ENCODE measurements around the gene TNFRSF18.

The TNFRSF18 gene

DNA sequence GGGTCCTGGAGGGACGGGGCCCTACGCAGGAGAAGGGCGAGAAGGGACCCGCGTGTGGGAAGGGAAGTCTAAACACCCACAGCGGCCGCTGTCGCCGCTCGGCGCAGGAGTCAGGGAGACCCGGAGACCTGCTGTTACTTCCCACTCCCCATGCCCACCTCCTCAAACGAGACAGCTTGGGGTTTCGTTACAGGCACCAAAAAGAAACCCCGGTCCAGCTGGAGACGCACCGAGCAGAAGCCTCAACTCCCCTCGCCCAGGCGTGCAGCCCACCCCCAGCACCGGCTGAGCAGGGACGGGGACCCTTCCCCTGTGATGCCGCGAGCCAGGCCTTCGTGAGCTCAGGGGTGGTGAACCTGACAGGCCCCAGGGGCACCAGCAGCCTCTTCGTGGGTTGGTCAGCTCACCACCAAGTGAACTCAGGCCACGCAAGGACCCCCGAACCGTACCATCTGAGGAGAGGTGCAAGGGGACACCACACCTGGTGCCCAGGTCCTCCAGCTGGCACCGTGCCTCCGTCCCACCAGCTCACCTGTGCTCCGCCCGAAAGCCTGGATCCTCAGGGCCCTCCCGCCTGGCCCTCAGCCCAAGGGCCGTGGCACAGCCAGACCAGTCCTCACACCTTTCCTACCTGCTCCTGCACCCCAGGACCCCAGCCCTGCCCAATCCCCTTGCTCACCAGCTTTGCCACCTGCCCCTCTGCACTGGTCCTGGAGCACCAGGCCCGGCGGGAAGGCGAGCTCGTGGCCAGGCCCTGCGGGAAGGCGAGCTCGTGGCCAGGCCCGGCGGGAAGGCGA, 20.4 kb upstream of the TNFRSF18 start:
- DNase-seq: no peak

DNA sequence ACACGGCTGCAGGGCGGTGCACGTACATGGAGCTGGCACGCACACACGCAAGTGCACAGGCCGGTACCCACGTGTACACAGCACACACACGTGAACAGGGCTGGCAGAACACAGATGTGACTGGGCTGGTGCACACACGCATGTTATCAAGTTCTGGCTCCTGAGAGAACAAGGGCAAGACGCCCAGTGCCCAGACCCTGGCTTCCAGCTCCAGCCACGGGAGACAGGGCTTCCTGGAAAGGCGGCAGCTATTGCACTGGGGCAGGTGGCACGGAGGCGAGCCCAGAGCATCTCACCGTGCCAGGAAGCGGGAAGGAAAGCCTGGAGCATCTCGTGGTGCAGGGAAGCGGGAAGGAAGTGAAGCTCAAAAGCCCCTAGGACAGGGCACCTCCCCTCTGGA, 19.5 kb upstream of the TNFRSF18 start:
- DNase-seq: no peak

DNA sequence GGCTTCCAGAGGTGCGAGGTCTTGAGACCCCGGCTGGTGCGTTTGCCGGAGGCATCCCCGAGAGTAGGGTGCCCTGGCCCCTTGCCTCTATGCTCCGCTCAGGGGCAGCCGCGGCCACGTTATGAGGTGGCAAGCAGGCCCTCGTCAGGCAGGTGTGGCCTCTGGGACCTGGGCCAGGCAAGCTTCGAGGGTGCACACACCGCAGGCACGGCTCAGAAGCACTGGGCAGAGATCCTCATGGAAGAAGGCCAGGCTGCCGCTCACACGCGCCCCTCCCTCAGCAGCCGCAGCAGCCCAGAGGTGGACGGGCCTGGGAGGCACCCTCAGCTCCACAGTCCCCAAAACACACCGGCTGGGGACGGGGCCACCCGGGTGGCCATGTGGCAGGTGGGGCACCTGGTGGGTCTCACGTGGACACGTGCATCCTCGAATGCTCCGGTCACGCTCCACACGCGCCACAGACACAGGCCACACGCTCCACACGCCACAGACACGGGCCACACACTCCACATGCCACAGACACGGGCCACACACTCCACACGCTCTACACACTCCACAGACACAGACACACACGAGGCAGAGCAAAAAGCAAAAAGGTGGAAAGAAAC, 18.9 kb upstream of the TNFRSF18 start:
- no peak for DNase-seq

DNA sequence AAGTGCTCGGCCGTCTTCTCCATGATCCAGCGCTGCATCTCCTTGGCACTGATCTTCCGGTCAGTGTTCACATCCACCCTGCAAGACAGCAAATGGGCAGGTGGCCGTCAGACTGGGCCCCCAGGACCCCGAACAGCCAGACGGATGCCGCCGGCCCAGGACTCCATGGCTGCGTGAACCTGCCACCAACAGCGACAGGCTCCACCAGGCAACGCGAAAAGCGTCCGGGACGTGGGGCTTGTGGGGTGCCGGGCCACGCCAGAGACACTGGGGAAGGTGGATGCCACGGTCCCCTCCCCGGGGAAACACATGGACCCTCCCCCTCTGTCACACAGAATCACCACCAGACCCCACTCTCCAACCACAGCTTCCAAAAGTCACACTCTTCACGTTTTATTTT, 17.5 kb upstream of the TNFRSF18 start:
- DNase-seq: no peak

DNA sequence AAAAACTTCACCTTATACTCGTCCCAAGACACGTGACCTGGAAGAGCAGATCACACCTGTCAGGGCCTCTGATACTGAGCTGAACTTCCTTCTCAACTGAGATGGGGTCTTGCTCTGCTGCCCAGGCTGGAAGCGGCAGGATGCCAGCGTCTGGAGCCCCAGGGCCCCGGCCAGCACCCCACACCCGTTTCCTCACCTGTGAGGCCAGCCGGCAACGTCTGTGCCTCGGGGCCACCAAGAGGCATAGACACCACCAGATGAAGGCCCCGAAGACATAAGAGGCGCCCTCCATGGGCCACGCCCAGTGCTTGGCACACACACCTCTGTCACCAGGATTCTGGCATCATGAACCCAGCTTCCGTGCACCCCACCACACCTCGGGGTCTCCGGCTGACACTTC, 16.9 kb upstream of the TNFRSF18 start:
- DNase-seq: no peak

DNA sequence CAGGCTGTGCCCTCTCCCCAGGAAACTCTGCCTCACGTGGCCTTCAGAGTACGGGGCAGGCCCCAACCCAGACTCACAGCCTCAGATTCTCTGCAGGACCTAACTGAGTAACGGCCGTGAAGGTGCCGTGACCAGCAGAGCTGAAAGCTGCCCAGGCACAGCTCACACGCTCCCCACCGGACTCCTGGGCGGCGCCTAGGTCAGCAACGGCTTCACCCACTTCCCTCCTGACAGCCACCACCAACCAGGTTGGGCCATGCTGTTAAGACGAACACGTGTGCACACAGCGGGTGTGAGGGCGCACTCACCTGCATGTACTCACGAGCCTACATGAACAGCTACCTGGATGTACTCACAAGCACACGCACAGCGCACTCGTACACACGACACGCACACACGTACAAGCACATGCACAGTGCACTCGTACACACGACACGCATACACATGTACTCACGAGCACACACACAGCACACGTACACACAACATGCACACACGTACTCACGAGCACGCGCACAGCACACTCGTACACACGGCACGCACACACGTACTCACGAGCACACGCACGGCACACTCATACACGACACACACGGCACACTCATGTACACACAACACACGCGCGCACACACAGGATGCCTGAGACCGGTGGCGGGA, 16.3 kb upstream of the TNFRSF18 start:
- no peak for DNase-seq

DNA sequence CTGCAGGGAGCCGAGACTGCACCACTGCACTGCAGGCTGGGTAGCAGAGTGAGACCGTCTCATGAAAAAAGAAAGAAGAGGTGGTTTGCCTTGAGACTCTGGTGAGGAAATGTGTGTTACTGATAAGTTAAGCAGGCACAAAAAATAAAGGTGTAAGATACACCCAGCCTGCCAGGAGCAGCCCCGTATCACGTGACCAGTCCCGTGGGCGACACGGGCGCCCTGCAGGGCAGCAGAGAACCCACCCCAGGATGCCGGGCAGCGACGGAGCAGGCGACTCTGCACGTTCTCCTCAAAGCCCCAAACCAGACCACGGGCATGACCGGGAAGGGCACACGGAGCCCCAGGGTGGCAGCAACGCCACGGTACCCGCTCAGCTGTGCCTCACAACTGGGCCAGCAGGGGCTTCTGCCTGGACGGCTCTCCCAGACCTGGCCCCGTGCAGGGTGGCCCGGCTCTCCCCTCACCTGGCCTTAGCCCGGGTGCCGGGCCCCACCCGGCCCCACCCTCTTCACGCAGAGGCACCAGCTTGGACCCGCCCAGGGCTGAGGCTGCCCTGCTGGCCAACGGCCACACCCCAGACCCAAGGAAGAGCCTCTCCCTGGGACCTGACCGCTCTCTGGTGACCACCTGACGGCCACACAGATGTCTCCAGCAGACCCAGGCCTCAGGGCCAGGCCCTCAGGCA, 15.6 kb upstream of the TNFRSF18 start:
- DNase-seq: no peak

DNA sequence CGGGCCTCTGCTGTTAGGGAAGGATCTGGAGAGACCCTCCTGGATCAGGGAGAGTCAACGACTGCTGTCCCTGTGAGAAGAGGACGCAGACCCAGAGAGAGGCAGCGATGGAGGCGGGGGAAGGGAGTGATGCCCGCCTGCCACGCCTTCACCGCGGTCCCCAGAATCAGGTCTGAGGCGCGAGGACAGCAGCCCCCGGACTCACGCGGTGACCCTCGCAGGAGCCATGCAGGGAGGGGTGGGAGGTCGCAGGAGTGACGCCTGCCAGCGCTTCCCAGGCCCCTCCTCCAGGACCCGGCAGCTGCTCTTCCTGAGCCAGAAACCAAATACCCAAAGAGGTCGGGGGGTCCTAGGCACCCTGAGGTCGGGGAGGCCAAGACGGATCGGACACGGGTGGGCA, 13.8 kb upstream of the TNFRSF18 start:
- DNase-seq: no peak

DNA sequence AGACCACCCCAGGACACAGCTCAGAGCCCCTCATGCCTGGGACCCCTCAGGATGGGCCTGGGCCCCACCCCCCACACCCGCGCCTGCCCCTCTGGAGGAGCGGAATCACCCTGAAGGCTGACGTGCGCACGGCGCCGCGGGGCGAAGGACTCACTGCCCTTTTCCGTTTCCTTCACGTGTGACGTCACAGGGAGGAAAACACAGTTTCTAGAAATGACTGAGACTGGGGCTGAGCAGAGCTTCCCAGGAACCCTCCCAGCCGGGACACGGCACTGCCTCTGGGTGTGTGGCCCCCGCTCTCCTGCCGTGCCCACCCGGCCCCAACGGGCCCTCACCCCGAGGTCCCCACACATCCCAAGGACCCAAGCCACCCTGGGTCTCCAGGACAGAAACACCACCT, 12.9 kb upstream of the TNFRSF18 start:
- DNase-seq: no peak

DNA sequence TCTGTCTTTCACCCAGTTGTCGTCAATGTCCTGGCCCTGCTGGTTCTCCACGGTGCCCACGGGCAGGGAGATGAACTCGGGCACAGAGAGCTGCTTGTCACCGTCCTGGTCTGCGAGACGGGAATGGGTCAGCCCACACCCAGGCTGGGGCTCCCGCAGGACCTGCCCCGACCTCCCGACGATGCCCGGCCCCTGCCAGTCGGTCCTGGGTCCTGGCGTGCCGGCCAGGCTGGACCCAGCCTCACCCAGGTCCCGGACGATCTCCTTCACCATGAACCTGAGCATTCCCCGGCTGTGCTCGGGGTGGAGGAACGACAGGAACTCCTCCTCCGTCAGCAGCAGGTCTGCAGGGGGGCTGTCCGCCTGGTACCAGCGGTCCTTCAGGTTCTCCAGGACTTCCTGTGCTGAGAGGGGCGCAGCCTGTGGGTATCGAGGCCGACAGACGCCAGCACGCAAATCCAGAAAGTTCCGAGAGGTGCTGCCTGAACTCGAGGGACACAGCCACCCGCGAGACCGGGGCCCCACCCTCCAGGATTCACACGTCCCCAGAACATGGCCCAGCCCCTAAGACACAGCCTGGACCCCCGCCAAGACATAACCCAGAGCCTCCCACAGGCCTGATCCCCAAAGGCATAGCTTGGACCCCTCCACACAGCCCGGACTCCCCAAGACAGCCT, 12.3 kb upstream of the TNFRSF18 start:
- no peak for DNase-seq

DNA sequence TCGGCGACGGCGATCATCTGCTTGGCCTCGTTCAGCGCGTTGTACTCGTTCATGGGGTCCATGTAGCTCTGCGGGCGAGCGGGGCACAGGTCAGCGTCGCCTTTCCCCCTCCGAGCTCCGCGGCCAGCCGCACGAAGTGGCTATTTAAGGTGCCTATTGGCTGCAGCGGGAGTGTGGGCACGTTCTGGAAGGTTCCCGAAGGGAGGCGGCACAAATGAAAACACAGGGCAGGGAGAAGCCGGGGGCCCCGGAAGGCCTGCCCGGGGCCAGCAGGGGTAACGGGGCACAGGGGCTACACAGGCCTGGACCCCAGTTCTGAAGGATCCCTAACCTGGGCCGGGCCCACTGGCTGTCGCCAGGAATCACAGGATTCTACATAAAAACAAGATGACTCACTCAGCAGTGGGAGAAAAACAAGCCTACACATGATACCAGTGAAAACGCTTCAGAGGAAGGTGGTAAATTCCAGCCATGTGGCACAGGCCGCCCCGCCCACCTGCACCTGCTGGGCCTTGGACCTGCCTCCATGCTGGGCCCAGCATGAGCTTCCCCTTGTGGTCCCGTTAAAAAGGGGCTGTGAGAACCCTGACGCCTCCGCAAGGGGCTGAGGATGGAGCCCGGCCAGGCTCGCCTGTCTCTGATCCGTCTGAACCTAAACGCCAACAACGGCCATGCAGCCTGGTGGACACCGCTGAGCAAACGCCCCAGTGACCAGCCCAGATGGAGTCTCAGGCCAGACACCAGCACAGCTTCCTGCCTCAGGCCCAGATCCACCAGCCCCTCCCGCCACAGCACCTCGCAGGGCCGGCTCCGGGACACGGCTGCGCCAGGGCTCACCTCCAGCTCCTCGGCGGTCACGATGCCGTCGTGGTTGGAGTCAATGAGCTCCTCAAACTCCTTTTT, 11.5 kb upstream of the TNFRSF18 start:
- DNase-seq: no peak

DNA sequence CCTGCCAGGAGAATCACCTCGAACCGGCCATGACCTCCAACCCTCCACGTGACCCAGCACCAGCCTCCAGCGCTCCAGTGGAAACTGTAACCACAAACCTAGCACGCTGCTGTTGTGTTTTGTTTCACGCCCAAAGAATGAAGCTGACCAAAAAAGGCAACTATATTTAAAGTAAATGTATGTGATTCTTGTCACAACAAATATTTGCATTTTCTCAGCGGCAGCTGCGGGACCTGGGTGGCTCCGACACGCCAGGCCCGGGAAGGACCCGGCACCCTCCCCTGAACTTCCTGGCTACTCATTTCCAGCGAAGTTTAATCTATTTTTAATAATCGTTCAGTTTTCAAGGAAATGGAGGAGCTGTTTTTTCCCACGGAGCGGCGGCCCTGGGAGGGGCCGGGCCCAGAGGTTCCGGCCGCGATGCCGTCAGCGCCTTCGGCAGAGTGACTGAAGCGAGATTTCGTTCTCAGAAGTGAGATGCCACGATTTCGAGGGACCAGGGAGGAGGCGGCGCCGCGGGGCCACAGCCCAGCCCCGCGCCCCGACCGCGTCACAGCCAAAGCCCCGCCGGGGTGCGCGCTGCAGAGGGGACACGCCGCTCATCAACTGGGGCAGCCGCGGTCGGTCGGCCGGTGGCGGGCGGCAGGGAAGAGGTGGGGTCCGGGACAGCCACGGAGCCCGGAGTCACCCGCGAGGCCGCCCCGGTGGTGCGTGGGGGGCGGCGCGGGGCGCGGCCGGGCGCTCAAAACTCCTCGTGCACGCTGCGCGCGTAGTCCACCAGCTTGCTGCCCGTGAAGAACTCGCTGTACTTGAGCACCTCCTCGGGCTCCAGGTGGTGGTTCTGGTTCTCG, 10.6 kb upstream of the TNFRSF18 start:
- no peak for DNase-seq

DNA sequence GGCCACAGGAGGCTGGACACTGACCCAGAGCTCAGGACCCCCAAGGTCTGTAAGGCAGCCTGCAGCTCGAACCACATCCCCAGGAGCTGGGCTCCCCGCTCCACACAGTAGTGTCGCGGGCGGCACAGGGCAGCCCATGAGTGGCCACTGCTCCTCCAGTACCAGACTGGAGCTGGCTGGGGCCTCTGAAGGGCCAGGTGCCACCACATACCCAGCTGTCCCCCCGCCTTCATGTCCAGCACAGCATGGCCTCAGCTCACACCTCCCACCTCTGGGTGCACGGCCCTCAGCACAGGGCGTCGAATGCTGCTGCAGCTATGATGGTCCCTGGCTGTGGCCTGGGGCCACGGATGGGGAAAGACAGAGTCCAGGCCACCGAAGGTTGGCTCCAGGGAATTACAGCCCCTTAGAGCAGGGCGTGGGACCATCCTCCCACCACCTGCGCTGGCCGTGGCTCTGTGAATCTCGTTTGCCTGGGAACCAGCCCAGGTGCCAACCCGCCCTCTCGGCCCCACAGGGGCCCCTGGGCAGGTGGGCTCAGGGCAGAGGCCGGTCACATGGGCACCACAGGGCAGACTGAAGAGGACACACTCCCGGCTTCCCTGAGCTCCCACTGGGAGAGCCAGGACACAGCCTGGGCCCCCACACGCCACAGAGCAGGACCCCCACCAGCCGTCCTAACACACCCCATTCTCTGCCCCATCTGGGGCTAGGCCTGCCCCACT, 9.7 kb upstream of the TNFRSF18 start:
- no peak for DNase-seq

DNA sequence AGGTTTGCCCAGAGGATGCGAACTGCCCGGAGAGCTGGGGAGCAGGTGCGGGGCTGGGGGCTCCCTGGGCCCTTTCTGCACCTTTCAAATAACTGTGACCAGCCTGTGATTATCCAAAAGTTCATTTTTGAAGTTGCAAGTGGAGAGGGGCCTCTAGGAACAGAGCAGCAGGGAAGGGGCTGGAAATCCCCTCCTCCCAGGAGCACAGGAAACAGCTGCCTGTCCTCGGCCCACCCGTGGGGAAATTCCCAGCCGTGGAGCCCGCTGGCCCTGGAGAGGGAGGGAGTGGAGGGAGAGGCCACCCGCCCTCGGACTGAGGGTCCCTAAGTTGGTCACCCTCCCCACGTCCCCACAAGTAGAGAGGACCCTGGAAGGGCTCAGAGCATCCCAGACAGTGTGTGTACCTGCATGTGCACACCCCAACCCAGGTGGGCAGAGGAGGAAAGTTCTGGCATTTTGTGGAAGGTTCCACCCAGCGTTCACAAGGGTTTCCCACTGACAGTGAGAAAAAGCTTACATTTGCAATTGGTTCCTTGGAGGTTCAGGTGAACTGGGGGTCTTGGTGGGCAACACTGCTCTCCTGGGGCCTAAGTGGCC, 8.8 kb upstream of the TNFRSF18 start:
- DNase-seq: no peak

DNA sequence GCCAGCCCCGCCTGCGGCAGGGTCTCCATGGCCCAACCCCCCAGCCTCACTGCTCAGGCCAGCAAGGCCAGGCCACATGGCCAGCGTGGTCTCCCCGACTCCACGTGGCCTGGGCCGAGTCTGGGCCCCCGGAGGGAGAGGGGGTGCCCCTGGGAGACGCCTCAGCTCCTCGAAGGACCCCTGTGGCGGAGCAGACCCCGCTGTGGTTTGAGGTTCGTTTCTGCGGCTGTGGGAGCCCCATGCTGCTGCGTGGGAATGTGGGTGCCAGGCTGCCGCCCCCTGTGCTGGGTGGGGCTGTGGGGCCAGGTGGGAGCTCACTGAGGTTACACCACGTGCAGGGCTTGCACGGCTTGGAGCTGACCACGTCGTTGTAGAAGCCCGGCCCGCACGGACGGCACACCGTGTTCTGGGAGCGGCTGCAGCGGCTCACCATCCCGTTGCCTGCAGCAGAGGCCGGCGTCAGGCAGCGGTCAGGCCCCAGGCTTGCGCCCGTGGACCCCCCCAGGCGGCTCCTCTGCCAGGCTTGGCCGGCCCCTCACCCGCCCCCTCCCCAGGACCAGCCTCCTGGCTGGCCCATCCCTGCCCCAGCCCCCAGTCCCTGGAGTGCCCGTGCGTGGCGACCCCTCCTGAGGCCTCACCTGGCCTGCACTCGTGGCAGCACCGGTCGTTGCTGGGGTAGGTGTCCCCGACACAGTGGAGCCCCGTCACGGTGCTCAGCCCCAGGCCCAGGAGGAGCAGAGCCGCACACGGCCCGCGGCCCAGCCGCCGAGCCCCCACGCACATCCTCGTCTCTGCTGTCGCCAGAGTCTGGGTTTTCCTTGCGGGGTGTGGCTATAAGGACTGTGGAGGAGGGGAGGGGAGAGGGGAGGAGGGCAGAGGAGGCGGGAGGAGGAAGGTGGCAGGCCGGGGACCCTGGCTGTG, 7.2 kb upstream of the TNFRSF18 start, which contains the start of gene TNFRSF4:
TNFRSF4 (minus strand) TSS at position 809 of the 921 bp plus-strand sequence; CDS start at position 783, 26 bp downstream.
- peak; percentile 50 for DNase-seq

DNA sequence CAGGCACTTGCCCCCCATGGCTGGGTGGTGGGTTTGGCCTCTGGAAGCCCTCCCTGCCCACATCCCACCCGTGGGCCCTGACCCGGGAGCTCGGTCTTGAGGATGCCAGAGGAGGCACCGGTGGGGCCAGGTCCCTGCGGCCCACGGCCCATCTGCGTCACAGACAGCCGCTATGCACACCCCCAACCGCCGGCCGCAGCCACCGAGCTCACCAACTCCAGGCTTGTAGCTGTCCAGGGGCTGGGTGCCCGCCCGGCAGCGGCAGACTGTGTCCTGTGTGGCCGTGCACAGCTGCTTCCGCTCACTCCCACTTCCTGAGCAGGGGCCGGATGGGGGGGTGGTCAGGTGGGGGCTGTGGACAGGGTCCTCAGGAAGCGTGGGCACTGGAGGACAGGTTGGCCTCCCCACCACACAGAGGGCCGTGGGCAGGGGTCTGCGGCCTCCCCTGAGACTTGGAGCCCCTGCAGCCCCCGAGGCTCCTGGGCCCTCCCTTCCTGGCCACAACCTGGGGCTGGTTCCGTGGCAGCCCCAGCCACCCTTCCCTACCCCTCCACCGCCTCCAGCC, 6.5 kb upstream of the TNFRSF18 start:
- peak; percentile 32 for DNase-seq

DNA sequence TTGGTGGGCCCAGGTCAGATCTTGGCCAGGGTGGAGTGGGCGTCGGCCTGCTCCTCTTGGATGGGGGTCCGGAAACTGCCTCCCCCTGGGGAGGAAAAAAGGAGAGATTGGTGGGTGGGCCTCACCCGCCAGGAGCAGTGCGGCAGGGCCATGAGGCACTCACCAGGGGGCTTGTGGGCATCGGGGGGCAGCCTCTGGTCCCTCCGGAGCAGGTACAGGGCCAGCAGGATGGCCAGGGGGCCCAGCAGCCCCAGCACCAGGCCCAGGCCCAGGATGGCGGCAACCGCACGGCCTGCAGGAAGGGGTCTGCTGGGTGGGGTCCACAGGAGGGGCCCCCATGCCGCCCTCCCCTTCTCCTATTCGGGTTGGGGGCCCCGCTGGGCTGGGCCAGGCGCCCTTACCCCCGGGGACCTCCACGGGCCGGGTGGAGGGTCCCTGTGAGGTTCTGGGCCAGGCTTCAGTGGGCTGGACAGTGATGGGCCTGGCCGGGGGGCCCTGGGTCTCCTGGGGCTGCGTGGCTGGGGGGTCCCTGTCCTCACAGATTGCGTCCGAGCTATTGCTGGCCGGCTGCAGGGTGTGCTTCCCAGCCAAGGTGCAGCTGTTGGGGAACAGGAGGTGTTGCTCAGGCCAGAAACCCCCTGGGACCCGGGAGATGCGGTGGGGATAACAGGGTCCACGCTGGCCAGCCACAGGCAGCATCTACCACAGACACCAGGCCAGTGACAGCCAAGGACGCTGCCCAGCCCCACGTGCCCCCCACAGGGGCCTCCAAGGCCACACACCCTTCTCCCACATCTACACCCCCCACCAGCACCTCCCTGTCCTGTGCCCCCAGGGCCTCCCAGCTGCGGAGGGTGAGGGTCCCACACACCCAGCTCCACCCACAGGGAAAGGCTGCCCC, 5.4 kb upstream of the TNFRSF18 start:
- no peak for DNase-seq

Measured in activated naive CD4-positive, alpha-beta T cell treated with anti-CD3 and anti-CD28 coated beads, Interleukin-2, amount 50 U/mL, for 16 hours (primary cell).